Urothelium cell line (cell line): ENCODE measurements around the gene ODF2L.

Source experiments
- DNase-seq: peaks from one replicate; pipeline ENCODE4 v3.0.0; 2011; ENCODE audit warnings: low spot score, mixed read lengths
- FAIRE-seq: peaks from 2 replicates; lab custom pipeline; 2011; peaks lifted over from hg19 to GRCh38; lab: Jason Lieb, UNC

ODF2L gene

GRCh38 chr1:86322241-86322640 lies 73.9 kb downstream of the ODF2L start:
- FAIRE-seq (no peak), DNase-seq (no peak)

GRCh38 chr1:86318436-86318835 lies 77.7 kb downstream of the ODF2L start:
- no peak for DNase-seq

GRCh38 chr1:86317926-86318325 lies 78.2 kb downstream of the ODF2L start:
- DNase-seq, result no peak
- no peak for FAIRE-seq

More at GRCh38 chr1:86318436-86318835, 77.7 kb downstream of the ODF2L start:
- no peak for FAIRE-seq

- no peak for DNase-seq
- FAIRE-seq, result no peak
Observed at GRCh38 chr1:86305731-86306130, 90.4 kb downstream of the ODF2L start.

- FAIRE-seq, result no peak
Observed at GRCh38 chr1:86303041-86303690, 93.0 kb downstream of the ODF2L start.

More at GRCh38 chr1:86303041-86303690, 93.0 kb downstream of the ODF2L start:
- DNase-seq, result no peak
